ENCODE measurements around the gene BRAF. TPM values are rescaled to one million over a fixed set of nuclear protein-coding genes. Genes with fewer than 3 reads are reported as not detected.
"Not testable (repeated sequence)": the region's sequence is repeated elsewhere in the genome, so short reads cannot be mapped to it uniquely, and the experiment has no call there.

Gene BRAF
- total RNA-seq, 1 experiment from 2014 or later: 15.2 TPM

DNA sequence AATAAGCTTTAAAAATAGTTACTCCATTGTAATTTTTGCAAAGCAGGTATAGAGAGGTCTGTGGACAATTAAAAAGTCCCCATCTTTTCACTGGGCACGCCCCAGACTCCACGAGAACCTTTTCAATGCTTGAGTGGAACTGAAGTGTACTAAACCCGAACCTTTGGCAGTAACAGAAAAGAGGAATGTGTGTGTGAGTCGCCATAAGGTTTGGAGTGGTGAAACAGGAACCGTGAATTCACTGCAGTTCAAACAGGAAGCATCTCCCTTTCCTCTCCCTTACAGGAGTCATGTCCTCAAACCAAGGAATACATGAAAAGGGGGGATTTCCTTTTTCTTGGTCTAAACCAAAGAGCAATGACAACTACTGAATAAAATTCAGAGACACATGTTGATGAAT lies 205.0 kb downstream of the BRAF start:
- no peak overlapping the region for H3K4me2 ChIP-seq (ENCODE audit: low read length)
- no peak overlapping the region for H3K4me3 ChIP-seq (ENCODE audit: low read length)
- H2AFZ ChIP-seq (ENCODE audit: low read length): no peak overlapping the region
- H3F3A ChIP-seq (ENCODE audit: low read length, unreplicated experiment): no peaks in the 10 kb centered on the region
- H3K4me1 ChIP-seq (ENCODE audit: insufficient read depth, low read length): peaks cover 9% of the 10 kb centered on the region
- no peaks in the 10 kb centered on the region for H4K20me1 ChIP-seq (ENCODE audit: low read length)
- H3K27me3 ChIP-seq (ENCODE audit: low read length): no peaks in the 10 kb centered on the region
- no peak overlapping the region for H3K9ac ChIP-seq (ENCODE audit: low read length)
- H3K9me3 ChIP-seq (ENCODE audit: low read length): no peaks in the 10 kb centered on the region
- ChIA-PET POLR2A (ENCODE audit: unreplicated experiment) (no interaction called here), CTCF (no interaction called here)
- TF ChIP-seq EZH2phosphoT487 (IDR thresholded peaks at IDR 0.05; ENCODE audit: borderline replicate concordance, low read length) (no peak), EZH2 (IDR thresholded peaks at IDR 0.05; ENCODE audit: low read length, unreplicated experiment) (no peak)
- TF ChIP-seq, protein P1, sequence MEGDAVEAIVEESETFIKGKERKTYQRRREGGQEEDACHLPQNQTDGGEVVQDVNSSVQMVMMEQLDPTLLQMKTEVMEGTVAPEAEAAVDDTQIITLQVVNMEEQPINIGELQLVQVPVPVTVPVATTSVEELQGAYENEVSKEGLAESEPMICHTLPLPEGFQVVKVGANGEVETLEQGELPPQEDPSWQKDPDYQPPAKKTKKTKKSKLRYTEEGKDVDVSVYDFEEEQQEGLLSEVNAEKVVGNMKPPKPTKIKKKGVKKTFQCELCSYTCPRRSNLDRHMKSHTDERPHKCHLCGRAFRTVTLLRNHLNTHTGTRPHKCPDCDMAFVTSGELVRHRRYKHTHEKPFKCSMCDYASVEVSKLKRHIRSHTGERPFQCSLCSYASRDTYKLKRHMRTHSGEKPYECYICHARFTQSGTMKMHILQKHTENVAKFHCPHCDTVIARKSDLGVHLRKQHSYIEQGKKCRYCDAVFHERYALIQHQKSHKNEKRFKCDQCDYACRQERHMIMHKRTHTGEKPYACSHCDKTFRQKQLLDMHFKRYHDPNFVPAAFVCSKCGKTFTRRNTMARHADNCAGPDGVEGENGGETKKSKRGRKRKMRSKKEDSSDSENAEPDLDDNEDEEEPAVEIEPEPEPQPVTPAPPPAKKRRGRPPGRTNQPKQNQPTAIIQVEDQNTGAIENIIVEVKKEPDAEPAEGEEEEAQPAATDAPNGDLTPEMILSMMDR (conservative IDR thresholded peaks at IDR 0.05; ENCODE audit: low read depth, low read length): no peak
- H3K79me2 ChIP-seq (ENCODE audit: low read length): no peaks in the 10 kb centered on the region
- no TSS peak for BruUV-seq (replicated peaks)
- no peak overlapping the region for H3K27ac ChIP-seq (ENCODE audit: low read length)
- peak; percentile 78 for ATAC-seq
- H3K36me3 ChIP-seq (ENCODE audit: low read depth, low read length): no peaks in the 10 kb centered on the region
- intact Hi-C loops (cut with micrococcal nuclease): no loop called here
- H3K9me2 ChIP-seq (replicated peaks; ENCODE audit: low read length): no peaks in the 10 kb centered on the region
- peak; percentile 44 for DNase-seq

DNA sequence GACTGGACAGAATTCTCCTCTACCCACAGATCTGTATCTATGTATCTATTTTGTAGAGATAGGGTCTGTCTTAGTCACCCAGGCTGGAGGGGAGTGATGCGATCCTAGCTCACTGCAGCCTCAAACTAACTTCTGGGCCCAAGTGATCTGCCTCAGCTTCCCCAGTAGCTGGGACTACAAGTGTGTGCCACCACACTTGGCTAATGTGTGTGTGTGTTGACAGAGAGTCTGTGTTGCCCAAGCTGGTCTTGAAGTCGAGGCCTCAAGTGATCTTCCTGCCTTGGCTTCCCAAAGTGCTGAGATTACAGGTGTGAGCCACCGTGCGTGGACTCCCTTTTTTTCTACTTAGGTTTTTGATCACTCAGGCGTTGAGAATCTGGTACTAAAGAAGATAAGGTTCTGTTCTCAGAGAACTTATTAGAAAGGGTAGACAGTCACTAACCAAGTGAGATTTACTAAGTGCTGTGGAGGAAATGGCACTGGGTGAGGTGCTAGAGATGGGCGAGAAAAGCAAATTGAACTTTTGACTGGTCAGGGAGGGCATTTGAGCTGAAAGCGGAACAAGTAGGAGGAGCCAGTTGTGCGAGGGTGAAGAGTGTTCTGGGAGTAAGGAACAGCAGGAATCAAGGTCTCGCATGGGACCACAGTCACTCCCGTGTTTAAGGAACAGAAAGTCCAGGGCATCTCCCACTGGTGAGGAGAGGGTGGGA lies 210.2 kb downstream of the BRAF start:
- H3K27me3 ChIP-seq (ENCODE audit: low read length): no peaks in the 10 kb centered on the region
- no peaks in the 10 kb centered on the region for H3K9me3 ChIP-seq (ENCODE audit: low read length)
- no peaks in the 10 kb centered on the region for H3K36me3 ChIP-seq (ENCODE audit: low read depth, low read length)
- no peak overlapping the region for H3K27ac ChIP-seq (ENCODE audit: low read length)
- ChIA-PET CTCF (no interaction called here), POLR2A (ENCODE audit: unreplicated experiment) (no interaction called here)
- no peaks in the 10 kb centered on the region for H3F3A ChIP-seq (ENCODE audit: low read length, unreplicated experiment)
- peaks cover 2% of the 10 kb centered on the region; the same call in 1 of the 2 replicates for H3K4me1 ChIP-seq (ENCODE audit: insufficient read depth, low read length)
- intact Hi-C loops (cut with micrococcal nuclease): no loop called here
- H3K79me2 ChIP-seq (ENCODE audit: low read length): no peaks in the 10 kb centered on the region
- BruUV-seq (replicated peaks): no TSS peak
- no peak overlapping the region for H3K9ac ChIP-seq (ENCODE audit: low read length)
- TF ChIP-seq EZH2phosphoT487 (IDR thresholded peaks at IDR 0.05; ENCODE audit: borderline replicate concordance, low read length) (no peak), EZH2 (IDR thresholded peaks at IDR 0.05; ENCODE audit: low read length, unreplicated experiment) (no peak)
- TF ChIP-seq, protein P1 (conservative IDR thresholded peaks at IDR 0.05; ENCODE audit: low read depth, low read length): no peak
- no peak overlapping the region for H3K4me2 ChIP-seq (ENCODE audit: low read length)
- H4K20me1 ChIP-seq (ENCODE audit: low read length): no peaks in the 10 kb centered on the region
- H3K9me2 ChIP-seq (replicated peaks; ENCODE audit: low read length): no peaks in the 10 kb centered on the region
- H2AFZ ChIP-seq (ENCODE audit: low read length): no peak overlapping the region
- ATAC-seq (no peak), DNase-seq (no peak)
- H3K4me3 ChIP-seq (ENCODE audit: low read length): no peak overlapping the region

DNA sequence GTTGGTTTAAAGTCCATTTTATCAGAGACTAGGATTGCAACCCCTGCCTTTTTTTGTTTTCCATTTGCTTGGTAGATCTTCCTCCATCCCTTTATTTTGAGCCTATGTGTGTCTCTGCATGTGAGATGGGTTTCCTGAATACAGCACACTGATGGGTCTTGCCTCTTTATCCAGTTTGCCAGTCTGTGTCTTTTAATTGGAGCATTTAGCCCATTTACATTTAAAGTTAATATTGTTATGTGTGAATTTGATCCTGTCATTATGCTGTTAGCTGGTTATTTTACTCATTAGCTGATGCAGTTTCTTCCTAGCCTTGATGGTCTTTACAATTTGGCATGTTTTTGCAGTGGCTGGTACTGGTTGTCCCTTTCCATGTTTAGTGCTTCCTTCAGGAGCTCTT lies 212.3 kb downstream of the BRAF start:
- H2AFZ ChIP-seq (ENCODE audit: low read length); ATAC-seq; H3K9me3 ChIP-seq (ENCODE audit: low read length); H4K20me1 ChIP-seq (ENCODE audit: low read length); H3K79me2 ChIP-seq (ENCODE audit: low read length); H3K36me3 ChIP-seq (ENCODE audit: low read depth, low read length); intact Hi-C loops (cut with micrococcal nuclease); H3K9ac ChIP-seq (ENCODE audit: low read length); H3K9me2 ChIP-seq (replicated peaks; ENCODE audit: low read length); H3K4me2 ChIP-seq (ENCODE audit: low read length); H3K27ac ChIP-seq (ENCODE audit: low read length); POLR2A ChIA-PET (ENCODE audit: unreplicated experiment); H3F3A ChIP-seq (ENCODE audit: low read length, unreplicated experiment); H3K4me1 ChIP-seq (ENCODE audit: insufficient read depth, low read length); H3K4me3 ChIP-seq (ENCODE audit: low read length); CTCF ChIA-PET; BruUV-seq (replicated peaks); DNase-seq; H3K27me3 ChIP-seq (ENCODE audit: low read length): not testable (repeated sequence)

DNA sequence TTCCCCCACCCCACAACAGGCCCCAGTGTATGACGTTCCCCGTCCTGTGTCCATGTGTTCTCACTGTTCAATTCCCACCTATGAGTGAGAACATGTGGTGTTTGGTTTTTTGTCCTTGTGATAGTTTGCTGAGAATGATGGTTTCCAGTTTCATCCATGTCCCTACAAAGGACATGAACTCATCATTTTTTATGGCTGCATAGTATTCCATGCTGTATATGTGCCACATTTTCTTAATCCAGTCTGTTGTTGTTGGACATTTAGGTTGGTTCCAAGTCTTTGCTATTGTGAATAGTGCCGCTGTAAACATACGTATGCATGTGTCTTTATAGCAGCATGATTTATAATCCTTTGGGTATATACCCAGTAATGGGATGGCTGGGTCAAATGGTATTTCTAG lies 216.0 kb downstream of the BRAF start:
- H3F3A ChIP-seq (ENCODE audit: low read length, unreplicated experiment); H2AFZ ChIP-seq (ENCODE audit: low read length); H3K36me3 ChIP-seq (ENCODE audit: low read depth, low read length); H3K4me3 ChIP-seq (ENCODE audit: low read length); POLR2A ChIA-PET (ENCODE audit: unreplicated experiment); intact Hi-C loops (cut with micrococcal nuclease); CTCF ChIA-PET; H3K4me2 ChIP-seq (ENCODE audit: low read length); BruUV-seq (replicated peaks); H3K9me3 ChIP-seq (ENCODE audit: low read length); H3K27ac ChIP-seq (ENCODE audit: low read length); DNase-seq; H3K79me2 ChIP-seq (ENCODE audit: low read length); H3K9ac ChIP-seq (ENCODE audit: low read length); H3K9me2 ChIP-seq (replicated peaks; ENCODE audit: low read length); H3K4me1 ChIP-seq (ENCODE audit: insufficient read depth, low read length); H3K27me3 ChIP-seq (ENCODE audit: low read length); ATAC-seq; H4K20me1 ChIP-seq (ENCODE audit: low read length): not testable (repeated sequence)

All from PC-3 (cell line).